Suprapubic skin (tissue), 4 donors: ENCODE data around the gene SH3BP4. TPM values are rescaled to one million over a fixed set of nuclear protein-coding genes. Genes with fewer than 3 reads are reported as not detected.

Experiments
- DNase-seq, 2 donors: peaks; one replicate each; pipeline ENCODE4 v3.0.0-alpha.2; 2019; ENCODE audit warnings: low spot score in 2 of 2
- H3K27ac ChIP-seq: fragments of 200-600 bp; sonication (generic); one replicate; pipeline ENCODE4 v1.5.1; 2019
- H3K27me3 ChIP-seq: fragments of 200-600 bp; sonication (generic); one replicate; pipeline ENCODE4 v1.5.1; 2019
- H3K36me3 ChIP-seq: fragments of 200-600 bp; sonication (generic); one replicate; pipeline ENCODE4 v1.5.1; 2019
- H3K4me1 ChIP-seq: fragments of 200-600 bp; sonication (generic); one replicate; pipeline ENCODE4 v1.5.1; 2019
- H3K4me3 ChIP-seq: fragments of 200-600 bp; sonication (generic); one replicate; pipeline ENCODE4 v1.5.1; 2019; ENCODE audit warnings: mild to moderate bottlenecking
- H3K9me3 ChIP-seq: fragments of 200-600 bp; sonication (generic); one replicate; pipeline ENCODE4 v1.5.1; 2019
- EP300 ChIP-seq: sonication (generic); formaldehyde crosslinking; IDR thresholded peaks from one replicate; pipeline ENCODE4 v1.6.1; 2017; ENCODE audit warnings: antibody characterized with exemption
- POLR2A ChIP-seq, 2 donors: fragments of 450-650 bp; IDR thresholded peaks; one replicate each; pipeline ENCODE4 v1.6.1; 2017; ENCODE audit warnings: antibody characterized with exemption in 2 of 2, mild to moderate bottlenecking in 2 of 2, moderate library complexity in 2 of 2
- POLR2AphosphoS5 ChIP-seq, 3 donors: sonication (generic); formaldehyde crosslinking; IDR thresholded peaks; one replicate each; pipeline ENCODE4 v1.6.1; 2017; ENCODE audit warnings: antibody characterized with exemption in 3 of 3
- WGBS: methylation state at CpG from one replicate; pipeline ENCODE4 v1.1.5; 2018; 5-methylcytosine and 5-hydroxymethylcytosine counted together
- total RNA-seq, 4 donors: library from RNA; depleted of rRNA; stranded (reverse); fragments of >200 nt; gene quantifications; one replicate each; pipeline ENCODE4 v1.1.0, GENCODE V29; 2016
- TF ChIP-seq, protein P1 (sequence below), 2 donors: fragments of 200-600 bp in 1 of 2; fragments of 450-650 bp in 1 of 2; sonication (generic) in 1 of 2; IDR thresholded peaks; one replicate each; pipeline ENCODE4 v1.5.1; 2016 to 2019; ENCODE audit warnings: antibody characterized with exemption in 2 of 2, mild to moderate bottlenecking in 1 of 2, moderate library complexity in 1 of 2

SH3BP4 gene
- total RNA-seq, 4 donors from 2014 or later = 38.6 to 82.6 (median 58.6) TPM

DNA sequence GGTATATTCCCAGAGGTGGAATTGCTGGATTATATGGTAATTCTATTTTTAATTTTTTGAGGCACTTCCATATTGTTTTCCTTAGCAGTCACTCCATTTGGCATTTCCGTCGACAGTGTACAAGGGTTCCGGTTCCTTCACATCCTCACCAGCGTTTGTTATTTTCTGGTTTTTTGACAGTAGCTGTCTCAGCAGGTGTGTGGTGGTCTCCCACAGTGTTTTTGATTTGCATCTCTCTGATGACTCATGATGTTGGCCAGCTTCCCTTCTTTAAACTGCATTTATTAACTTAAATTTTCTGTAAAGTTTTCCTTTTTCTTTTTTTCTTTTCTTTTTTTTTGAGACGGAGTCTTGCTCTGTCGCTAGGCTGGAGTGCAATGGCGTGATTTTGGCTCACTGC, 19.7 kb downstream of the SH3BP4 start:
- 91% methylated on average over 7 of the region's 7 CpGs for WGBS
- TF ChIP-seq POLR2AphosphoS5 (IDR thresholded peaks at IDR 0.05) = no peak
- TF ChIP-seq, protein P1, sequence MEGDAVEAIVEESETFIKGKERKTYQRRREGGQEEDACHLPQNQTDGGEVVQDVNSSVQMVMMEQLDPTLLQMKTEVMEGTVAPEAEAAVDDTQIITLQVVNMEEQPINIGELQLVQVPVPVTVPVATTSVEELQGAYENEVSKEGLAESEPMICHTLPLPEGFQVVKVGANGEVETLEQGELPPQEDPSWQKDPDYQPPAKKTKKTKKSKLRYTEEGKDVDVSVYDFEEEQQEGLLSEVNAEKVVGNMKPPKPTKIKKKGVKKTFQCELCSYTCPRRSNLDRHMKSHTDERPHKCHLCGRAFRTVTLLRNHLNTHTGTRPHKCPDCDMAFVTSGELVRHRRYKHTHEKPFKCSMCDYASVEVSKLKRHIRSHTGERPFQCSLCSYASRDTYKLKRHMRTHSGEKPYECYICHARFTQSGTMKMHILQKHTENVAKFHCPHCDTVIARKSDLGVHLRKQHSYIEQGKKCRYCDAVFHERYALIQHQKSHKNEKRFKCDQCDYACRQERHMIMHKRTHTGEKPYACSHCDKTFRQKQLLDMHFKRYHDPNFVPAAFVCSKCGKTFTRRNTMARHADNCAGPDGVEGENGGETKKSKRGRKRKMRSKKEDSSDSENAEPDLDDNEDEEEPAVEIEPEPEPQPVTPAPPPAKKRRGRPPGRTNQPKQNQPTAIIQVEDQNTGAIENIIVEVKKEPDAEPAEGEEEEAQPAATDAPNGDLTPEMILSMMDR (IDR thresholded peaks at IDR 0.05) = no peak
- TF ChIP-seq EP300 = no peak
- no peak for TF ChIP-seq POLR2A (IDR thresholded peaks at IDR 0.05)
- DNase-seq = no peak

DNA sequence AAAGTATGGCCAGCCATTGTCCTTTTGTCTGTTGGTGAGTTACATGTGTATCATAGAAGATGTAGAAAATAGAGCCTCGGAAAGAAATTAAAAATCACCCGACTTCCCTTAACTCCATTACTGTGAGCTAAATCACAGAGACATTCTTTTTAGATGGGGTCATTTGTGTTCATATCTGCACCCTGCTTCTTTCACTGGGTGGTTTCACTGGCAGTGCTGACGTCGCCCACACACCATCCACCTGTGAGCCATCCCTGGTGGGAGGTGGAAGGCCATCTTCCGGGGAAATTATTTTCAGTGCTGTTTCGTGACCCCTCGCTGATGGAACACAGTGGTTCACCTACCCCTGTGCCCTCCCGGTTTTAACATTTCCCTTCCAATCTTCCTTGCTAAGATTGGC, 21.2 kb downstream of the SH3BP4 start:
- Histone ChIP-seq H3K9me3 (no peaks in the 10 kb centered on the region), H3K36me3 (no peaks in the 10 kb centered on the region), H3K27me3 (no peaks in the 10 kb centered on the region), H3K4me1 (peaks cover 30% of the 10 kb centered on the region), H3K4me3 (no peak overlapping the region), H3K27ac (no peak overlapping the region)
- 86% methylated on average over 8 of the region's 8 CpGs for WGBS
- DNase-seq = no peak
- TF ChIP-seq POLR2A (IDR thresholded peaks at IDR 0.05) (no peak), EP300 (no peak), POLR2AphosphoS5 (IDR thresholded peaks at IDR 0.05) (no peak)
- TF ChIP-seq, protein P1 (IDR thresholded peaks at IDR 0.05) = no peak

More for the DNA sequence above, 19.7 kb downstream of the SH3BP4 start:
- Histone ChIP-seq H3K4me3 (no peak overlapping the region), H3K27ac (no peak overlapping the region), H3K4me1 (peaks cover 24% of the 10 kb centered on the region), H3K27me3 (no peaks in the 10 kb centered on the region), H3K36me3 (no peaks in the 10 kb centered on the region), H3K9me3 (no peaks in the 10 kb centered on the region)

DNA sequence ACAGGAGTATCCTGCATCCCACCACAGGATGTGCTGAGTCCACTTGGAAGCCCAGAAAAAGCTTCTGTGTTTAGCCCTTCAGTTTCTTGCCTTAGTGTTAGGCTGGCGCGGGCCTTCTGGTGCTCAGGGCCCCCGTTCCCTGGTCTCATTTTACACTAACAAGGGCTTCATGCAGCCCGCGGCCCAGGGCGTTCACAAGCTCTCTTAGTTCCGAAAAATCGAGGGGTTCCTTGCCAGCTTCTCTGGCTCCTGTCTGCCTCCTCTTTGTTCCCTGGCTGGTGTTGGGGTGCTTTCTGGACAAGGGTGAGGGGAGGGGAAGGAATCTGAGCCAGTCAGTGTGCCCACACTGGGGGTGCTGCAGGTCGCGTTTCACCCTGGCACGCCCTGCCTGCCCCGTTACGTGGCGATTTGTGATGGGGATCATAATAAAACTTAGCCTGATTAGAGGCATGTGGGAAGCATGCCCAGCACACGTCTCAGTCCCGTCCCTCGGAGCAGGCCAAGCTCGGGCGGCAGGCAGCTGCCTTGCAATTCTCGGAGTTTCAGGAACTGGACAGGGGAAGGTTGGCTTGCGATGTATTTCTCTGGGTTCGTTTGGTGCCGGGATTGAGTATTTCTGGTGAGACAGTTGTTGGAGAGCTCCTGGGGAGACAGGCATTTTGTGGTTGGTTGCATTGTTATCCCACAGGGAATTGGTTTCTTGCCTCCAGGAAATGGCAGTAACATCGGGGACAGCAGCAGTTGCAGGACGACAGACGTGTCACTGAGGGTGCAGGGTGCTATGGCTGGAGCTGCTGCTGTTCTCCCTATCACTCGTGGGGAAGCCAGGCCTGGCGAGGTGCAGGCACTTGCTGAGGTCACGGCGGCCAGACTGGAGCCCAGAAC, 22.9 kb downstream of the SH3BP4 start:
- Histone ChIP-seq H3K36me3 (no peaks in the 10 kb centered on the region), H3K4me3 (no peak overlapping the region), H3K27me3 (no peaks in the 10 kb centered on the region), H3K9me3 (no peaks in the 10 kb centered on the region), H3K27ac (peak overlapping the region; percentile 16), H3K4me1 (peaks cover 38% of the 10 kb centered on the region)
- no peak for TF ChIP-seq EP300
- TF ChIP-seq POLR2A (IDR thresholded peaks at IDR 0.05) = no peak
- TF ChIP-seq, protein P1 (IDR thresholded peaks at IDR 0.05) = no peak
- no peak for TF ChIP-seq POLR2AphosphoS5 (IDR thresholded peaks at IDR 0.05)
- no peak for DNase-seq
- 55% methylated on average over 26 of the region's 30 CpGs for WGBS

DNA sequence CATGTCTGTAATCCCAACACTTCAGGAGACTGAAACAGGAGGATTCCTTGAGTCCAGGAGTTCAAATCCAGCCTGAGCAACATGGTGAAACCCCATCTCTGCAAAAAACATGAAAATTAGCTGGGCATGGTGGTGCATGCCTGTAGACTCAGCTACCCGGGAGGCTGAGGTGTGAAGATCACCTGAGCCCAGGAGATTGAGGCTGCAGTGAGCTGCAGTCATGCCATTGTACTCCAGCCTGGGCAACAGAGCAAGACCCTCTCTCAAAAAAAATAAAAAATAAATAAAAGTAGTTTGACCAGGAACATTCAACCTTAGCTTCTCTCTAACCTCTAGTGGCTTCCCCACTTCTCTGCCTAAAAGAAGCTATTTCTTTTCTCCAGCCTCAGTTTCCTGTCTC, 23.8 kb downstream of the SH3BP4 start:
- no peak for DNase-seq
- TF ChIP-seq POLR2A (IDR thresholded peaks at IDR 0.05) (no peak), EP300 (no peak)
- TF ChIP-seq, protein P1 (IDR thresholded peaks at IDR 0.05) = no peak
- no peaks in the 10 kb centered on the region for H3K27me3 ChIP-seq
- no peaks in the 10 kb centered on the region for H3K36me3 ChIP-seq
- WGBS = 100% methylated on average over 1 of the region's 1 CpG
- no peak overlapping the region for H3K4me3 ChIP-seq
- peak overlapping the region; percentile 16 for H3K27ac ChIP-seq
- H3K4me1 ChIP-seq = peaks cover 35% of the 10 kb centered on the region
- H3K9me3 ChIP-seq = no peaks in the 10 kb centered on the region

DNA sequence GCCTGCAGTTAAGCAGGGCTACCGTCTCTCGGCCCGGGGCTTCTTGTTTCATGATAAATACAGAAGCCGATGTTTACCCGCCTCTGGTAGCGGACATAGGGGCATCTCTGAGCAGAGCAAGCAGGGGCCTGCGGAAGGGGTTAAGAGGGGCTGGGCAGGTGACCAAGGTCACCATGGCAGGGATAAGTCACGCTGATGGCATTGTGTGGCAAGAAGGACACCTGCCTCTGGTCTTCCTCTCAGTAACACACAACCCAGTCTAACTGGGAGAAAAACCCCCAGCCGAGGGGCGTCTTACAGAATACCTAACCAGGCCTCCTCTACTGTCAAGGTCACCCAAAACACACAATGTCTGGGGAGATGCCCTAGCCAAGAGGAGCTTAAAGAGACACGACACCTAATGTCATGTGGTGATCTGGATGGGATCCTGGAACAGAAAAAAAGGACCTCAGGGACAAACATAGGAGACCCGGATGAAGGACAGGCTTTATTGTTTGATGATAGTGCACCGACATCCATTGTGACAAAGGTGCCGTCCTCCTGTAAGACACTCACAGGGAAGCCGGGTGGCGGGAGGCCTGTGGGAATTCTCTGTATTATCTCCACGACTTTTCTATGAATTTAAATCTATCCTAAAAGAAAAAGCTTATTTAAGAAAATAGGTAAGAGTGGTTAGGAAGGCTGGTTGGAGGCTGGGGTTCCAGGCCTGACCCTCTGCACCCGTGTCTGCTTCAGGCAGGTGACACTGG, 24.8 kb downstream of the SH3BP4 start:
- H3K36me3 ChIP-seq = no peaks in the 10 kb centered on the region
- H3K27ac ChIP-seq = peak overlapping the region; percentile 47
- peaks cover 45% of the 10 kb centered on the region for H3K4me1 ChIP-seq
- DNase-seq = no peak
- peak overlapping the region; percentile 28 for H3K4me3 ChIP-seq
- 90% methylated on average over 18 of the region's 18 CpGs for WGBS
- H3K27me3 ChIP-seq = no peaks in the 10 kb centered on the region
- TF ChIP-seq POLR2A (IDR thresholded peaks at IDR 0.05) (no peak), POLR2AphosphoS5 (IDR thresholded peaks at IDR 0.05) (no peak), EP300 (no peak)
- TF ChIP-seq, protein P1 (IDR thresholded peaks at IDR 0.05) = no peak
- no peaks in the 10 kb centered on the region for H3K9me3 ChIP-seq
